Neural cell (in vitro differentiated cells): ENCODE data around the gene SLC41A2.

Experiments used
- CTCF ChIP-seq: fragments of 450-650 bp; IDR thresholded peaks from 2 replicates; pipeline ENCODE4 v1.5.1; 2014; ENCODE audit warnings: antibody characterized with exemption, mild to moderate bottlenecking, moderate library complexity; ENCODE audit not compliant: poor library complexity, severe bottlenecking
- EP300 ChIP-seq: fragments of 450-650 bp; conservative IDR thresholded peaks from 2 replicates; pipeline ENCODE4 v1.6.1; 2014; ENCODE audit warnings: antibody characterized with exemption, mild to moderate bottlenecking, moderate library complexity; ENCODE audit not compliant: poor library complexity, severe bottlenecking
- EZH2 ChIP-seq: fragments of 200-600, 300-800 bp; shearing (Covaris generic), sonication (generic); IDR thresholded peaks from 2 replicates; pipeline ENCODE4 v1.6.1; 2014; ENCODE audit warnings: antibody characterized with exemption, low read length, borderline replicate concordance, mild to moderate bottlenecking; ENCODE audit not compliant: insufficient read depth, poor library complexity, severe bottlenecking
- MXI1 ChIP-seq: fragments of 450-650 bp; conservative IDR thresholded peaks from 2 replicates; pipeline ENCODE4 v1.6.1; 2014; ENCODE audit warnings: antibody characterized with exemption, mild to moderate bottlenecking; ENCODE audit not compliant: poor library complexity, severe bottlenecking
- POLR2AphosphoS5 ChIP-seq: IDR thresholded peaks from 2 replicates; pipeline ENCODE4 v1.6.1; 2012
- RAD21 ChIP-seq: fragments of 450-650 bp; conservative IDR thresholded peaks from 2 replicates; pipeline ENCODE4 v1.6.1; 2014; ENCODE audit warnings: antibody characterized with exemption, mild to moderate bottlenecking, moderate library complexity
- REST ChIP-seq: IDR thresholded peaks from 2 replicates; pipeline ENCODE4 v1.6.1; 2012; ENCODE audit warnings: borderline replicate concordance
- SMC3 ChIP-seq: fragments of 450-650 bp; conservative IDR thresholded peaks from 2 replicates; pipeline ENCODE4 v1.6.1; 2014; ENCODE audit warnings: antibody characterized with exemption, mild to moderate bottlenecking, moderate library complexity; ENCODE audit not compliant: poor library complexity
- TAF1 ChIP-seq: IDR thresholded peaks from 2 replicates; pipeline ENCODE4 v1.6.1; 2012; ENCODE audit warnings: low read depth

- TF ChIP-seq CTCF, result no peak
- TF ChIP-seq RAD21, result no peak
- no peak for TF ChIP-seq EP300
- TF ChIP-seq POLR2AphosphoS5, result no peak
- TF ChIP-seq EZH2, result no peak
- no peak for TF ChIP-seq REST
- no peak for TF ChIP-seq TAF1
- TF ChIP-seq SMC3, result no peak
- TF ChIP-seq MXI1, result no peak
Measured at GRCh38 chr12:104938371-104938770, 19.7 kb downstream of the SLC41A2 start.
